Prostate gland (tissue), 2 donors: ENCODE data around the gene LEPROT. TPM values are rescaled to one million over a fixed set of nuclear protein-coding genes. Genes with fewer than 3 reads are reported as not detected.
"Not testable (repeated sequence)": the region's sequence is repeated elsewhere in the genome, so short reads cannot be mapped to it uniquely, and the experiment has no call there.

Experiments used
- DNase-seq: peaks from one replicate; pipeline ENCODE4 v3.0.0-alpha.2; 2019; ENCODE audit warnings: low spot score
- H3K27ac ChIP-seq, 2 donors: fragments of 200-600 bp; sonication (generic); 2 replicates each; pipeline ENCODE4 v1.5.1; 2017 to 2019
- H3K27me3 ChIP-seq: fragments of 200-600 bp; sonication (generic); replicated peaks from 2 replicates; pipeline ENCODE4 v1.5.1; 2019; ENCODE audit not compliant: insufficient read depth
- H3K36me3 ChIP-seq, 2 donors: fragments of 200-600 bp; sonication (generic); 1 replicate in 1 of 2; 2 replicates in 1 of 2; pipeline versions ENCODE4 v1.5.1 to v1.8.1; 2017 to 2019
- H3K4me1 ChIP-seq: fragments of 200-600 bp; sonication (generic); replicated peaks from 2 replicates; pipeline ENCODE4 v1.5.1; 2019
- H3K4me3 ChIP-seq, 2 donors: fragments of 200-600 bp; sonication (generic); 2 replicates each; pipeline ENCODE4 v1.5.1; 2017 to 2019
- H3K9me3 ChIP-seq: fragments of 200-600 bp; sonication (generic); 2 replicates; pipeline ENCODE4 v1.5.1; 2017
- POLR2A ChIP-seq: fragments of 450-650 bp; IDR thresholded peaks from one replicate; pipeline ENCODE4 v1.6.1; 2016; ENCODE audit warnings: antibody characterized with exemption, mild to moderate bottlenecking
- POLR2AphosphoS5 ChIP-seq: sonication (generic); formaldehyde crosslinking; IDR thresholded peaks from one replicate; pipeline ENCODE4 v1.6.1; 2017; ENCODE audit warnings: antibody characterized with exemption
- WGBS: methylation state at CpG from one replicate; pipeline ENCODE4 v1.1.5; 2018; 5-methylcytosine and 5-hydroxymethylcytosine counted together
- intact Hi-C: fragments of 100-400 bp; cut with DNase I; formaldehyde crosslinking; loops from one replicate; pipeline ENCODE4 v1.14.2; 2022
- total RNA-seq, 2 donors: library from RNA; depleted of rRNA; stranded (reverse); fragments of >200 nt; gene quantifications; one replicate each; pipeline ENCODE4 v1.1.0, GENCODE V29; 2016
- TF ChIP-seq, protein P1 (sequence below), 4 experiments: fragments of 200-600 bp in 2 of 4; fragments of 450-650 bp in 2 of 4; sonication (generic) in 2 of 4; IDR thresholded peaks; 1 replicate in 3 of 4; 2 replicates in 1 of 4; pipeline ENCODE4 v1.5.1; 2016 to 2019; ENCODE audit warnings: antibody characterized with exemption in 4 of 4, mild to moderate bottlenecking in 2 of 4, moderate library complexity in 2 of 4

Gene LEPROT
- total RNA-seq, 2 donors from 2014 or later: 39.5 to 64.2 TPM

DNA sequence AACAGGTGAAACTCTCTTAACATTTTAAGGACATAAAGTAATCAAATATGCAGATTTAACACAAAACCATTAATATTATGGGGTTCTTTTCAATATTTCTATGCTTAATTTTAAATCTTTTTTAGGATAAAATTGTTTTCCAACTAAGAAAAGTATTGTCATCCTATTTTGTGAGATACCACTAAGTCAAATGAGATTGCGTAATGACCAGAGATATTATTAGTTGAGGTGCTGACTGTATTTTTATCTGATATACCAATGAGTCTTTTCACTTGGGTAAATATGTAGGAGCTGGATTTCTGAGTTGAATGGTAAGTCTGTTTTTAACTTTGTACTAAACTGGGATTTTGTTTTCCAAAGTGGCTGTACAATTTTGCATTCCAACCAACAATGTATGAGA, 25.4 kb downstream of the LEPROT start:
- H3K9me3 ChIP-seq: no peaks in the 10 kb centered on the region
- no peak for TF ChIP-seq POLR2AphosphoS5
- TF ChIP-seq POLR2A: no peak
- H3K4me3 ChIP-seq: no peak overlapping the region
- intact Hi-C loops: no loop called here
- no peaks in the 10 kb centered on the region for H3K4me1 ChIP-seq
- no peak for DNase-seq
- WGBS: 100% methylated on average over 1 of the region's 1 CpG
- H3K27me3 ChIP-seq: no peaks in the 10 kb centered on the region
- no peak overlapping the region for H3K27ac ChIP-seq
- no peaks in the 10 kb centered on the region for H3K36me3 ChIP-seq

DNA sequence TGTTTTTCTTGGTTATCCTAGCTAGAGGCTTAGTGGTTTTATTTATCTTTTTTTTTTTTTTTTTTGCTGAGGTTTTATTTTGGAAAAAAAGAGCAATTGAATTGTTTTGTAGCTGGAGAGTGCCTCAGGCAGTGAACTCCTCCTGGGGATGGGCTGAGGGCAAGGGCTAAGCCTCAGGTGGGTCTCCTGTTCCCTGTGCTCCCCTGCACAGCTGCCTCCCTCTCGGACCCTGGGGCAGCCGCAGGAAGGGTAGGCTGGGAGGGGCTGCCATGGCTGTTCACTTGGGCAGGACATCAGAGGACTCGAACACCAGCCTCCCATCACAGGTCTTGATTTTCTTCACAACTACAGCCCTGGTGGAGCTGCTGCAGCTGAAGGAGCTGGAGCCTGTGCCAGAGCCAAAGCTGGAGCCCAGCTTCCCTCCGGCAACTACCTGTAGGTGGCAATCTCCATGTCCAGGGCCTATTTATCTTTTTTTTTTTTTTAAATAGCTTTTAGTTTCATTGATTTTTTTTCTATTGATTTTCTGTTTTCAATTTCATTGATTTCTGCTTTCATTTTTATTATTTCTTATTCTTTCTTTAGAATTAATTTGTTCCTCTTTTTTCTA, 28.9 kb downstream of the LEPROT start:
- WGBS: 78% methylated on average over 4 of the region's 4 CpGs
- no peak for DNase-seq
- TF ChIP-seq POLR2A (no peak), POLR2AphosphoS5 (no peak)
- TF ChIP-seq, protein P1, sequence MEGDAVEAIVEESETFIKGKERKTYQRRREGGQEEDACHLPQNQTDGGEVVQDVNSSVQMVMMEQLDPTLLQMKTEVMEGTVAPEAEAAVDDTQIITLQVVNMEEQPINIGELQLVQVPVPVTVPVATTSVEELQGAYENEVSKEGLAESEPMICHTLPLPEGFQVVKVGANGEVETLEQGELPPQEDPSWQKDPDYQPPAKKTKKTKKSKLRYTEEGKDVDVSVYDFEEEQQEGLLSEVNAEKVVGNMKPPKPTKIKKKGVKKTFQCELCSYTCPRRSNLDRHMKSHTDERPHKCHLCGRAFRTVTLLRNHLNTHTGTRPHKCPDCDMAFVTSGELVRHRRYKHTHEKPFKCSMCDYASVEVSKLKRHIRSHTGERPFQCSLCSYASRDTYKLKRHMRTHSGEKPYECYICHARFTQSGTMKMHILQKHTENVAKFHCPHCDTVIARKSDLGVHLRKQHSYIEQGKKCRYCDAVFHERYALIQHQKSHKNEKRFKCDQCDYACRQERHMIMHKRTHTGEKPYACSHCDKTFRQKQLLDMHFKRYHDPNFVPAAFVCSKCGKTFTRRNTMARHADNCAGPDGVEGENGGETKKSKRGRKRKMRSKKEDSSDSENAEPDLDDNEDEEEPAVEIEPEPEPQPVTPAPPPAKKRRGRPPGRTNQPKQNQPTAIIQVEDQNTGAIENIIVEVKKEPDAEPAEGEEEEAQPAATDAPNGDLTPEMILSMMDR (IDR thresholded peaks at IDR 0.05): no peak
- Histone ChIP-seq H3K36me3 (no peaks in the 10 kb centered on the region), H3K27ac (no peak overlapping the region), H3K27me3 (no peaks in the 10 kb centered on the region), H3K9me3 (no peaks in the 10 kb centered on the region), H3K4me3 (no peak overlapping the region), H3K4me1 (no peaks in the 10 kb centered on the region)
- intact Hi-C loops: no loop called here

- H3K27me3 ChIP-seq, H3K4me1 ChIP-seq, H3K9me3 ChIP-seq, H3K4me3 ChIP-seq, H3K36me3 ChIP-seq, intact Hi-C loops, DNase-seq, H3K27ac ChIP-seq: not testable (repeated sequence)
- 74% methylated on average over 9 of the region's 10 CpGs for WGBS
Observed at GRCh38 chr1:65455678-65456077, 35.2 kb downstream of the LEPROT start.

GRCh38 chr1:65456481-65456880, 36.0 kb downstream of the LEPROT start:
- H3K36me3 ChIP-seq: no peaks in the 10 kb centered on the region
- H3K9me3 ChIP-seq: no peaks in the 10 kb centered on the region
- DNase-seq: no peak
- H3K27ac ChIP-seq: no peak overlapping the region
- H3K27me3 ChIP-seq: no peaks in the 10 kb centered on the region
- TF ChIP-seq POLR2A (no peak), POLR2AphosphoS5 (no peak)
- TF ChIP-seq, protein P1 (IDR thresholded peaks at IDR 0.05): no peak
- no peaks in the 10 kb centered on the region for H3K4me1 ChIP-seq
- no peak overlapping the region for H3K4me3 ChIP-seq
- intact Hi-C loops: no loop called here

DNA sequence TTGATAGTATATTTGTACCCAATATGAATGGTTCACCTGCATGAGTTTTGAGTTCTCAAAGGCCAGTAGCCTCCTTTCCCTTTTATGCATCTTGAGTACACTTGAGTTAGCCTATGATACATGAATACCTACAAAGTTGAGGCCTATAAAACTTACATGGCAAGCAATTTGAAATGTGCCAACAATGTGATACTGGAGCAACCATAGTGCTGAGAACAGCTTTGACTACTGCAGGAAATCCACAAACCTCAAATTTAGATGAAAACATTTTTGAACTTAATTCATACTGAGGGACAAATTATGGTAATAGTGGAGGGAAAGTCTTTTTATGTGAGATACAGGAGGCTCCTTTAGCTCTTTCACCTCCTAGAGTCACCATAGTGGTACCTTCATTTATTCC, 37.4 kb downstream of the LEPROT start:
- Histone ChIP-seq H3K4me3 (no peak overlapping the region), H3K27ac (no peak overlapping the region), H3K36me3 (no peaks in the 10 kb centered on the region), H3K27me3 (no peaks in the 10 kb centered on the region), H3K4me1 (no peaks in the 10 kb centered on the region), H3K9me3 (no peaks in the 10 kb centered on the region)
- no peak for TF ChIP-seq POLR2AphosphoS5
- TF ChIP-seq, protein P1 (IDR thresholded peaks at IDR 0.05): no peak
- TF ChIP-seq POLR2A: no peak
- intact Hi-C loops: no loop called here
- no peak for DNase-seq

DNA sequence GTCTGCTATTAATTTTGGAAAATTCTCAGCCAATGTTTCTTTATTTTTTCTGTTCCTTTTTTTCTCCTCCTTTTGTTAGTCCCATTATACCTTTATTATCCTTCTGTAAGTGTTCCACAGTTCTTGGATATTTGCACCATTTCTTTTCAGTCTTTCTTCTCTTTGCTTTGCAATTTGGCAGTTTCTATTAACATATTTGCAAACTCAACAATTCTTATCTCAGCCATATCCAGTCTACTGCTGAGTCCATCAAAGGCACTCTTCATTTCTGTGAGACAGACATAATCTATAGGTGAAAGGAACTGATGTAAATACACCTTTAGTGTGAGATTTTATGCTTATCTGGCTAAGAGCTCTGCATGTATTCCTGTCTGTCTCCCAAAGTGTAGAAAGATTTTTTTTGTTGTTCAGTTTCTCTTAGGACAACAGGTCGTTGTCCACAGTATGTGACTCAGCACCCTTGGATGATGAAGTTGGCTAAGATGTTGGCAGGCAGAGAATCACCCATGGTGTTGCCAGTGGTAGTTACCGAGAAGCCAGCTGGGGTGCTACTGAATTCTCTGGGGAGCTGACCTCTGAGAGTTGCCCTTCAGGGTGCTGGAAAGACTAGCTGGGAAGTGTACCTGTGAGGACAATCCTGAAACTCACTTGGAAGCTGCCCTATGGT, 38.4 kb downstream of the LEPROT start:
- DNase-seq: no peak
- Histone ChIP-seq H3K36me3 (no peaks in the 10 kb centered on the region), H3K4me3 (no peak overlapping the region), H3K9me3 (no peaks in the 10 kb centered on the region), H3K27ac (no peak overlapping the region), H3K27me3 (no peaks in the 10 kb centered on the region), H3K4me1 (no peaks in the 10 kb centered on the region)
- intact Hi-C loops: no loop called here
- 82% methylated on average over 2 of the region's 2 CpGs for WGBS
- TF ChIP-seq POLR2AphosphoS5 (no peak), POLR2A (no peak)
- TF ChIP-seq, protein P1 (IDR thresholded peaks at IDR 0.05): no peak
